Measurements from ENCODE around the gene FPR1. TPM values are rescaled to one million over a fixed set of nuclear protein-coding genes. Genes with fewer than 3 reads are reported as not detected.

FPR1 gene
- polyA plus RNA-seq, 3 donors: 372 to 1,265 (median 991) TPM

- no peak for TF ChIP-seq CTCF (IDR thresholded peaks at IDR 0.05)
- Histone ChIP-seq H3K4me3 (replicated peaks in 1 of 3; ENCODE audit: low read depth in 2 of 3, low read length in 3 of 3) (no peak overlapping the region), H4K20me1 (ENCODE audit: insufficient read depth, low read length) (no peaks in the 10 kb centered on the region), H3K79me2 (ENCODE audit: insufficient read depth, low read length) (no peaks in the 10 kb centered on the region), H3K9me3 (replicated peaks in 1 of 2; ENCODE audit: control insufficient read depth in 1 of 2, insufficient read depth in 1 of 2, low read length in 2 of 2) (peaks cover 0 to 14% of the 10 kb centered on the region in 2 donors), H3K27me3 (ENCODE audit: control insufficient read depth in 2 of 2, insufficient read depth in 2 of 2, low read length in 2 of 2) (peaks cover 3 to 32% of the 10 kb centered on the region in 2 donors), H2AFZ (ENCODE audit: insufficient read depth, low read depth, low read length, poor library complexity, severe bottlenecking) (no peak overlapping the region), H3K4me2 (replicated peaks; ENCODE audit: extremely low read depth, low read length, poor library complexity, severe bottlenecking) (no peak overlapping the region), H3K27ac (ENCODE audit: low read depth in 1 of 2, low read length in 2 of 2) (no peak overlapping the region), H3K36me3 (replicated peaks in 1 of 2; ENCODE audit: control insufficient read depth in 1 of 2, insufficient read depth in 2 of 2, low read length in 2 of 2) (no peaks in the 10 kb centered on the region), H3K9ac (ENCODE audit: insufficient read depth, low read length, poor library complexity, severe bottlenecking) (no peak overlapping the region), H3K4me1 (ENCODE audit: control insufficient read depth in 1 of 2, insufficient read depth in 2 of 2, low read length in 2 of 2) (peaks cover 4% of the 10 kb centered on the region in 2 donors)
- intact Hi-C loops (cut with micrococcal nuclease): loop anchor here in 1 of 2 donors (5.0 kb wide), 1 partner anchor 37 kb away; the partner anchor contains the start of gene SPACA6
- H3K27ac Mint-ChIP-seq: peak overlapping the region in 1 of 7 donors; percentile 22
- H3K4me1 Mint-ChIP-seq: peaks cover 24% of the 10 kb centered on the region
- H3K4me3 Mint-ChIP-seq: no peak overlapping the region
- H3K27me3 Mint-ChIP-seq (ENCODE audit: low read depth in 3 of 3): peaks cover 36 to 57% (median 45%) of the 10 kb centered on the region in 3 donors
- DNase-seq: no peak
- WGBS (ENCODE audit: insufficient coverage): no CpG with 5 or more reads among the region's 2 CpGs
- peaks cover 14 to 28% (median 21%) of the 10 kb centered on the region in 7 donors for H3K9me3 Mint-ChIP-seq
- peaks cover 4 to 5% of the 10 kb centered on the region in 2 donors for H3K36me3 Mint-ChIP-seq
Observed at GRCh38 chr19:51729781-51730180, 21.9 kb downstream of the FPR1 start.

GRCh38 chr19:51727349-51727880 lies 24.3 kb downstream of the FPR1 start:
- no peaks in the 10 kb centered on the region for H3K36me3 ChIP-seq (replicated peaks in 1 of 2; ENCODE audit: control insufficient read depth in 1 of 2, insufficient read depth in 2 of 2, low read length in 2 of 2)
- Mint-ChIP-seq H3K27me3 (ENCODE audit: low read depth in 3 of 3) (peaks cover 54 to 70% (median 66%) of the 10 kb centered on the region in 3 donors), H3K4me1 (peaks cover 15% of the 10 kb centered on the region), H3K9me3 (peaks cover 14 to 31% (median 24%) of the 10 kb centered on the region in 7 donors), H3K4me3 (peak overlapping the region in 1 of 2 donors; percentile 69), H3K36me3 (peaks cover 5 to 9% of the 10 kb centered on the region in 2 donors), H3K27ac (peak overlapping the region in 1 of 7 donors; percentile 71)
- 85% methylated on average over 7 of the region's 7 CpGs for WGBS (ENCODE audit: insufficient coverage)
- H3K4me2 ChIP-seq (replicated peaks; ENCODE audit: extremely low read depth, low read length, poor library complexity, severe bottlenecking): no peak overlapping the region
- H3K9me3 ChIP-seq (replicated peaks in 1 of 2; ENCODE audit: control insufficient read depth in 1 of 2, insufficient read depth in 1 of 2, low read length in 2 of 2): peaks cover 0 to 14% of the 10 kb centered on the region in 2 donors
- intact Hi-C loops (cut with micrococcal nuclease): loop anchor here in 1 of 2 donors (5.0 kb wide), 1 partner anchor 35 kb away; the partner anchor contains the start of gene SPACA6
- no peak overlapping the region for H3K9ac ChIP-seq (ENCODE audit: insufficient read depth, low read length, poor library complexity, severe bottlenecking)
- H3K79me2 ChIP-seq (ENCODE audit: insufficient read depth, low read length): no peaks in the 10 kb centered on the region
- peak in 2 of 3 donors; percentile 42 to 66 for DNase-seq
- no peaks in the 10 kb centered on the region for H3K4me1 ChIP-seq (ENCODE audit: control insufficient read depth in 1 of 2, insufficient read depth in 2 of 2, low read length in 2 of 2)
- peaks cover 21 to 55% of the 10 kb centered on the region in 2 donors for H3K27me3 ChIP-seq (ENCODE audit: control insufficient read depth in 2 of 2, insufficient read depth in 2 of 2, low read length in 2 of 2)
- no peak overlapping the region for H2AFZ ChIP-seq (ENCODE audit: insufficient read depth, low read depth, low read length, poor library complexity, severe bottlenecking)
- TF ChIP-seq CTCF (IDR thresholded peaks at IDR 0.05): no peak
- no peak overlapping the region for H3K4me3 ChIP-seq (replicated peaks in 1 of 3; ENCODE audit: low read depth in 2 of 3, low read length in 3 of 3)
- H3K27ac ChIP-seq (ENCODE audit: low read depth in 1 of 2, low read length in 2 of 2): no peak overlapping the region
- H4K20me1 ChIP-seq (ENCODE audit: insufficient read depth, low read length): no peaks in the 10 kb centered on the region
